Activated CD8-positive, alpha-beta memory T cell treated with anti-CD3 and anti-CD28 coated beads for 36 hours (primary cell): Measurements from ENCODE around the gene MVP. TPM values are rescaled to one million over a fixed set of nuclear protein-coding genes. Genes with fewer than 3 reads are reported as not detected.

Experiments
- total RNA-seq, 2 experiments: library from RNA; stranded (reverse); gene quantifications; one replicate each; pipeline ENCODE4 v1.2.3, GENCODE V29; 2021

Gene MVP
- total RNA-seq, 2 experiments from 2014 or later, result 42.2 to 46.0 TPM

Other genes starting within 250 kb of the MVP start
- gene SPN, start 157.2 kb upstream of the MVP start, total RNA-seq, result 100 to 1,000 TPM; 145 to 150 TPM
- 1 to 10 TPM; 3.6 to 4.2 TPM for gene QPRT, start 141.3 kb upstream of the MVP start, total RNA-seq
- gene C16orf54, start 74.5 kb upstream of the MVP start, total RNA-seq, result 10 to 100 TPM; 22.9 to 23.6 TPM
- not detected for gene ZG16, start 42.2 kb upstream of the MVP start, total RNA-seq
- 100 to 1,000 TPM; 129 to 134 TPM for gene KIF22, start 29.7 kb upstream of the MVP start, total RNA-seq
- 100 to 1,000 TPM; 397 to 431 TPM for gene MAZ, start 13.9 kb upstream of the MVP start, total RNA-seq
- 1 to 10 TPM in 1 of 2 experiments, under 1 TPM in 1; 0.67 to 1.1 TPM for gene PRRT2, start 8.3 kb upstream of the MVP start, total RNA-seq
- 10 to 100 TPM; 38.3 to 40.9 TPM for gene PAGR1, start 4.3 kb upstream of the MVP start, total RNA-seq
- gene CDIPT, start 42.8 kb downstream of the MVP start, total RNA-seq, result 10 to 100 TPM; 57.2 to 58.1 TPM
- gene SEZ6L2, start 79.1 kb downstream of the MVP start, total RNA-seq, result under 1 TPM; 0.11 to 0.13 TPM
- 1 to 10 TPM; 1.3 to 1.8 TPM for gene ASPHD1, start 80.0 kb downstream of the MVP start, total RNA-seq
- gene KCTD13, start 105.8 kb downstream of the MVP start, total RNA-seq, result 10 to 100 TPM; 38.1 to 39.5 TPM
- gene TMEM219, start 141.6 kb downstream of the MVP start, total RNA-seq, result 10 to 100 TPM; 40.0 to 40.2 TPM
- 10 to 100 TPM; 38.8 to 39.1 TPM for gene TAOK2, start 153.4 kb downstream of the MVP start, total RNA-seq
- gene HIRIP3, start 175.2 kb downstream of the MVP start, total RNA-seq, result 10 to 100 TPM; 46.1 to 46.2 TPM
- 100 to 1,000 TPM; 119 to 123 TPM for gene INO80E, start 175.8 kb downstream of the MVP start, total RNA-seq
- gene DOC2A, start 190.6 kb downstream of the MVP start, total RNA-seq, result under 1 TPM; 0.70 to 0.84 TPM
- not detected for gene C16orf92, start 202.7 kb downstream of the MVP start, total RNA-seq
- gene TLCD3B, start 210.8 kb downstream of the MVP start, total RNA-seq, result 1 to 10 TPM; 1.1 to 1.4 TPM
- gene ALDOA, start 245.3 kb downstream of the MVP start, total RNA-seq, result 1,000 to 10,000 TPM; 2,600 to 2,646 TPM